Pancreas (tissue), 10 donors: ENCODE measurements around the gene SKIDA1. TPM values are rescaled to one million over a fixed set of nuclear protein-coding genes. Genes with fewer than 3 reads are reported as not detected.

Source experiments
- ATAC-seq, 4 donors: fragments of 200-7000 bp; cut with Tn5 transposase; one replicate each; pipeline versions ENCODE4 v1.8.0 to v1.9.1; 2020; ENCODE audit warnings: mild to moderate bottlenecking in 4 of 4, moderate library complexity in 4 of 4
- DNase-seq, 6 donors: peaks; one replicate each; pipeline ENCODE4 v3.0.0-alpha.2; 2020
- FAIRE-seq: peaks from 2 replicates; lab custom pipeline; 2012; peaks lifted over from hg19 to GRCh38; lab: Jason Lieb, UNC
- H3K27ac ChIP-seq, 4 donors: fragments of 200-600 bp; sonication (generic); 1 replicate in 3 of 4; 2 replicates in 1 of 4; pipeline versions ENCODE4 v1.5.0 to v1.8.0; 2020
- H3K27me3 ChIP-seq, 4 donors: fragments of 200-600 bp; one replicate each; pipeline ENCODE4 v1.8.0; 2021
- H3K36me3 ChIP-seq, 3 donors: fragments of 200-600 bp; sonication (generic) in 1 of 3; one replicate each; pipeline versions ENCODE4 v1.5.0 to v1.8.0; 2020 to 2021
- H3K4me1 ChIP-seq, 3 donors: fragments of 200-600 bp; one replicate each; pipeline ENCODE4 v1.8.0; 2021
- H3K4me3 ChIP-seq, 4 donors: fragments of 200-600 bp; sonication (generic) in 2 of 4; one replicate each; pipeline versions ENCODE4 v1.5.0 to v1.8.0; 2020 to 2021
- H3K9me3 ChIP-seq, 4 donors: fragments of 200-600 bp; one replicate each; pipeline ENCODE4 v1.8.0; 2021
- WGBS, 2 donors: extraction: QIAGEN DNeasy Blood & Tissue Kit; methylation state at CpG; one replicate each; pipeline ENCODE4 v1.1.7; 2013; 5-methylcytosine and 5-hydroxymethylcytosine counted together
- intact Hi-C, 3 donors: fragments of 100-400 bp; cut with DNase I; formaldehyde crosslinking; loops; one replicate each; pipeline versions ENCODE4 v1.11.1 to v1.14.2; 2022
- polyA plus RNA-seq, 2 donors: library from polyadenylated mRNA; stranded (reverse); fragments of 200-250 nt; gene quantifications; one replicate each; pipeline ENCODE4 v1.2.3, GENCODE V29; 2013
- total RNA-seq, 6 donors: library from RNA; stranded (reverse); fragmentation: NEBNext Ultra II Directional in 4 of 6; extraction: Animal tissue kit (Norgen Biotek cat#: 25700) in 4 of 6; gene quantifications; one replicate each; pipeline versions ENCODE4 v1.2.1 to v1.2.4, GENCODE V29; 2021 to 2023
- TF ChIP-seq, protein P1 (sequence below), 4 donors: fragments of 200-600 bp; sonication (generic) in 3 of 4; IDR thresholded peaks; one replicate each; pipeline versions ENCODE4 v1.5.0 to v1.8.0; 2021; ENCODE audit warnings: antibody characterized with exemption in 4 of 4
- donor health status: healthy with polysubstance abuse.
- donor health status: DM: no; HTN: no; CAD: no; lungs with moderate emphysema.
- donor health status: DM: no; HTN: no; CAD: no.
- donor health status: control.
- donor health status: control.
- donor health status: Bipolar disorder and iron deficiency.
- donor health status: DM: yes; HTN: yes; CAD: no.
- donor health status: DM: no; HTN: no; CAD: no.
- donor health status: DM: no; HTN: no; CAD: no.
- donor health status: DM: yes; HTN: yes; CAD: no.

SKIDA1 gene
- total and polyA plus RNA-seq, 8 donors, result 0.23 to 0.97 (median 0.53) TPM

DNA sequence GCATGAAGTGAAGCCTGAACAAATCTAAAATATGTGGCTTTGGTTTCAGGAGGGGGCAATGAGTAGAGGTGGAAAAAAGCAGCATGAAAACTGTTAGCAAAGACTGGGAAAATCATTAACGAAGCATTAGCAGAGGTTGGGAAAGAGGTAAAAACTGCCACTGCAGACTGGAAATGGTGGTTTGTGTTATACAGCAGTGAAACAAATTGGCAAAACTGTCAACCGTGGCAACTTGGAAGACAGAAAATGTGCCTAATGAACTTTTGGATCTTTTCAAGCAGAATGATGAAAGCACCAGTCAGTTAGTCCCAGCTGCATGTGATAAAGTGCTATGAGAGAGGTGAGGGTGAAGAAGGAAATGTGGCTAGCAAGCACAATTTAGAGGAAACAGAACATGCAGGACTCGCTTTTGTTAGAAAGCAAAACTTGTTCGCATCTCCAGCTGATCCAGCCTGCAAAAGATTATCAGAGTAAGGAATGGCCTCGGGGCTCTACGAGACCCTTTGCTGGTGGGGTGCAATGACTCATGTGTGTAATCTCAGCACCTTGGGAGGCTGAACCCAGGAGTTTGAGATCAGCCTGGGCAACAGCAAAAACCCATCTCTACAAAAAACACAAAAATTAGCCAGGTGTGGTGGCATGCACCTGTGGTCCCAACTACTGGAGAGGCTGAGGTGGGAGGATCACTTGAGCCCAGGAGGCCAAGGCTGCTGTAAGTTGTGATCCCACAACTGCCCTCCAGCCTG, 45.7 kb downstream of the SKIDA1 start:
- TF ChIP-seq, protein P1, sequence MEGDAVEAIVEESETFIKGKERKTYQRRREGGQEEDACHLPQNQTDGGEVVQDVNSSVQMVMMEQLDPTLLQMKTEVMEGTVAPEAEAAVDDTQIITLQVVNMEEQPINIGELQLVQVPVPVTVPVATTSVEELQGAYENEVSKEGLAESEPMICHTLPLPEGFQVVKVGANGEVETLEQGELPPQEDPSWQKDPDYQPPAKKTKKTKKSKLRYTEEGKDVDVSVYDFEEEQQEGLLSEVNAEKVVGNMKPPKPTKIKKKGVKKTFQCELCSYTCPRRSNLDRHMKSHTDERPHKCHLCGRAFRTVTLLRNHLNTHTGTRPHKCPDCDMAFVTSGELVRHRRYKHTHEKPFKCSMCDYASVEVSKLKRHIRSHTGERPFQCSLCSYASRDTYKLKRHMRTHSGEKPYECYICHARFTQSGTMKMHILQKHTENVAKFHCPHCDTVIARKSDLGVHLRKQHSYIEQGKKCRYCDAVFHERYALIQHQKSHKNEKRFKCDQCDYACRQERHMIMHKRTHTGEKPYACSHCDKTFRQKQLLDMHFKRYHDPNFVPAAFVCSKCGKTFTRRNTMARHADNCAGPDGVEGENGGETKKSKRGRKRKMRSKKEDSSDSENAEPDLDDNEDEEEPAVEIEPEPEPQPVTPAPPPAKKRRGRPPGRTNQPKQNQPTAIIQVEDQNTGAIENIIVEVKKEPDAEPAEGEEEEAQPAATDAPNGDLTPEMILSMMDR (IDR thresholded peaks at IDR 0.05), result no peak
- Histone ChIP-seq H3K4me3 (no peak overlapping the region), H3K36me3 (no peaks in the 10 kb centered on the region), H3K9me3 (no peaks in the 10 kb centered on the region), H3K27ac (no peak overlapping the region), H3K27me3 (no peaks in the 10 kb centered on the region), H3K4me1 (no peaks in the 10 kb centered on the region)
- no peak for ATAC-seq
- DNase-seq, result no peak
- FAIRE-seq, result no peak
- 48 to 52% methylated on average over 6 of the region's 6 CpGs for WGBS, 2 donors
- intact Hi-C loops, result no loop called here

DNA sequence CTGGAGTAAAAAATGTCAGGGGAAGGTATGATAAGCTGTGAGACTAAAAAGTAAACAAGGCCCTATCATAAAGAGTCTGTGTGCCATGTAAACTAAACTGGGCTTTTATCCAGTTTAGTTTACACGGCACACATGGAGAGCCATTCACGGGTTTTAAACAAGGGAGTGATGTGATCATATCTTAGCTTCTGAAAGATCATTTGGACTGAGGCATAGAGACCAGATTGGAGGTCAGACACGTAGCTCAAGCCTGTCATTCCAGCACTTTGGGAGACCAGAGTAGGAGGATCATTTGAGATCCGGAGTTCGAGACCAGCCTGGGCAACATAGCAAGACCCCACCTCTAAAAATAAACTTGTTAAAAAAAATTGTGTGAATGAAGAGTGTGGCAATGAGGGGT, 50.1 kb downstream of the SKIDA1 start:
- Histone ChIP-seq H3K4me1 (no peaks in the 10 kb centered on the region), H3K27me3 (no peaks in the 10 kb centered on the region), H3K4me3 (no peak overlapping the region), H3K27ac (no peak overlapping the region), H3K36me3 (no peaks in the 10 kb centered on the region), H3K9me3 (no peaks in the 10 kb centered on the region)
- no peak for DNase-seq
- no peak for ATAC-seq
- no peak for FAIRE-seq
- intact Hi-C loops, result no loop called here
- WGBS, 2 donors, result 59 to 63% methylated on average over 5 of the region's 5 CpGs
- TF ChIP-seq, protein P1 (IDR thresholded peaks at IDR 0.05), result no peak

DNA sequence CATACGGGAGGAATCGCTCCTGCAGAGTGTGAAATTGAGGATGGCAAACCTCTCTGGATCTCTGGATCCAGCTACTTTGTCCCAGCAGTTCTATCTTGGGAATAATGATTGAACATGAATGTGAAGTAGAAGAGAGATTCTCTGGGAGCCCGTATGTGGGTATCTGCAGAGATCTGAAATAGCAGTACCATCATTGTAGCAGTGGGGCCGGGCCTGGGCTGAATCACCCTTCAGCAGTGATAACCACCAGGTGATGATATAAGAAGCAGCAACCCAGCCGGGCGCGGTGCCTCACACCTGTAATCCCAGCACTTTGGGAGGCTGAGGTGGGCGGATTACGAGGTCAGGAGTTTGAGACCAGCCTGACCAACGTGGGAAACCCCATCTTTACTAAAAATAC, 51.9 kb downstream of the SKIDA1 start:
- no peak for FAIRE-seq
- H3K9me3 ChIP-seq, result no peaks in the 10 kb centered on the region
- no peak for DNase-seq

DNA sequence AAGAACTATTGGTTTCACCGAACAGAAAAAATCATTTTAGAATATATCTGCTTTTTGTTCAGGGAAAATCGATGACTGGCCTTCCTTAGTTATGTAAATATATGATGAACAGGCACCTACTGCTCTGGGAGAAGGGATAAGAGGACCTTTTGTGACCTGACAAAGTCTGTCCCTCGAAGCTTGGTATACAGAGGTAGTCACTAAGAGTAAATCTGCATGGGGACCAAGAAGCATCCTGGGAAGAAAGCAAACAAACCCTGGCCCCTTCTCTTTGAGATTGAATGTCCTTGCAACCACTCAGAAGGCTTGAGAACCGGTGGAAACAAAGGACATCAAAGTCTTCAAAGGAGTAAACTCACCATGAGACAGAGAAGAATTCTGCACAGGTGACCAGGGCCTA, 52.3 kb downstream of the SKIDA1 start:
- ATAC-seq (no peak), DNase-seq (no peak), FAIRE-seq (no peak)
- intact Hi-C loops, result no loop called here
- Histone ChIP-seq H3K36me3 (no peaks in the 10 kb centered on the region), H3K4me3 (no peak overlapping the region), H3K9me3 (no peaks in the 10 kb centered on the region), H3K4me1 (no peaks in the 10 kb centered on the region), H3K27me3 (no peaks in the 10 kb centered on the region), H3K27ac (no peak overlapping the region)
- TF ChIP-seq, protein P1 (IDR thresholded peaks at IDR 0.05), result no peak
- 36 to 42% methylated on average over 4 of the region's 4 CpGs for WGBS, 2 donors

More for the DNA sequence above, 51.9 kb downstream of the SKIDA1 start:
- TF ChIP-seq, protein P1 (IDR thresholded peaks at IDR 0.05), result no peak
- intact Hi-C loops, result no loop called here
- no peak for ATAC-seq
- H3K4me1 ChIP-seq, result no peaks in the 10 kb centered on the region
- WGBS, 2 donors, result 82% methylated on average over 10 of the region's 10 CpGs
- H3K36me3 ChIP-seq, result no peaks in the 10 kb centered on the region
- no peaks in the 10 kb centered on the region for H3K27me3 ChIP-seq
- H3K4me3 ChIP-seq, result no peak overlapping the region
- H3K27ac ChIP-seq, result no peak overlapping the region

DNA sequence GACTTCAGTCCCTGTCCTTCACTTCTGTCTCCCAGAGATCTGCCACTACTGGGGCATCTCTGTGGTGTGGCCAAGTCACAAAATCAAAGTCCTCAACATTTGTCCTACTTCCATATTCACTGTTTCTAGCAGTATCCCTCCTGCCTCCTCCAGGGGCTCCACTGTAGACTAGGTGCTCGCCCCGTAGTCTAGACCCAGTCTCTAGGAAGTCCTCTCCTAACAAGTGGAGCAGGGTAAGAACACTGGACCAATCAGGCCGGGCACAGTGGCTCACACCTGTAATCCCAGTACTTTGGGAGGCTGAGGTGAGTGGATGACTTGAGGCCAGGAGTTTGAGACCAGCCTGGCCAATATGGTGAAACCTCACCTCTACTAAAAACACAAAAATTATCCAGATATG, 57.4 kb downstream of the SKIDA1 start:
- H3K36me3 ChIP-seq, result no peaks in the 10 kb centered on the region
- 80 to 89% methylated on average over 3 of the region's 3 CpGs for WGBS, 2 donors
- no peaks in the 10 kb centered on the region for H3K4me1 ChIP-seq
- FAIRE-seq (no peak), DNase-seq (no peak), ATAC-seq (no peak)
- intact Hi-C loops, result no loop called here
- TF ChIP-seq, protein P1 (IDR thresholded peaks at IDR 0.05), result no peak
- H3K4me3 ChIP-seq, result no peak overlapping the region
- H3K27ac ChIP-seq, result no peak overlapping the region
- H3K27me3 ChIP-seq, result no peaks in the 10 kb centered on the region
- H3K9me3 ChIP-seq, result no peaks in the 10 kb centered on the region
